Stimulated activated CD8-positive, alpha-beta memory T cell treated with anti-CD3 and anti-CD28 coated beads, Interleukin-7, amount 100 ng/mL, for 4 hours (primary cell): ENCODE measurements around the gene FRAT1.
"Not testable (repeated sequence)": the region's sequence is repeated elsewhere in the genome, so short reads cannot be mapped to it uniquely, and the experiment has no call there.

Source experiments
- DNase-seq, 2 donors: peaks; one replicate each; pipeline ENCODE4 v3.0.0-alpha.2; 2020; ENCODE audit warnings: low read depth in 2 of 2

Gene FRAT1, protein sequence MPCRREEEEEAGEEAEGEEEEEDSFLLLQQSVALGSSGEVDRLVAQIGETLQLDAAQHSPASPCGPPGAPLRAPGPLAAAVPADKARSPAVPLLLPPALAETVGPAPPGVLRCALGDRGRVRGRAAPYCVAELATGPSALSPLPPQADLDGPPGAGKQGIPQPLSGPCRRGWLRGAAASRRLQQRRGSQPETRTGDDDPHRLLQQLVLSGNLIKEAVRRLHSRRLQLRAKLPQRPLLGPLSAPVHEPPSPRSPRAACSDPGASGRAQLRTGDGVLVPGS

DNA sequence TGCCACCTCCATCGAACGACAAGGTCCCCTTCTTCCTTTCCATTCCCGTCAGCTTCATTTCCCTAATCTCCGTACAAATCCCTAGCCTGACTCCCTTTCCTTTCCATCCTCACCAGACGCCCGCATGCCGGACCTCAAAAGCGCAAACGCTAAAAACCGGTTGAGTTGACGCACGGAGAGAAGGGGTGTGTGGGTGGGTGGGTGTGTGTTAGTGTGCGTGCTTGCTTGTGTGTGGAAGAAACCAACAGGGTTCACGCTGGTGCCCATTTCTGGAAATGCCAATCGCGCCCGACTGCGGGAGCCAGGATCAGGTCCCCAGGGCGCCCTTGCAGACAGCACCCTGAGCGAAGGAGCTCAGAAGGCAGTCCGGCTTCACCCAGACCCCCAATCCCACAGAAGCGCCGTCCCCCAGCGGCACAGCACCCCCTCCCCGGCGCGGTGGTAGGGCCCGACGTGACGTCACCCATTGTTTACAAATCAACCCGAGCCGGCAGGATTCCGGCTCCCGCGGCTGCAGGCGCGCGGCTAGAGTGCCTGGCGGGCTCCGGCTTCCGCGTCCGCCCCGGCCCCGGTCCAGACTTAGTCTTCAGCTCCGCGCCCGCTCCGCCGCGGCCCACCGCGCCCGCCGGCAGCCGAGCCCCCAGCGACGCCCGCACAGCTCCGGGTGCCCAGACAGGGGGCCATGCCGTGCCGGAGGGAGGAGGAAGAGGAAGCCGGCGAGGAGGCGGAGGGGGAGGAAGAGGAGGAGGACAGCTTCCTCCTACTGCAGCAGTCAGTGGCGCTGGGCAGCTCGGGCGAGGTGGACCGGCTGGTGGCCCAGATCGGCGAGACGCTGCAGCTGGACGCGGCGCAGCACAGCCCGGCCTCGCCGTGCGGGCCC lies at the start of gene FRAT1:
FRAT1 (plus strand) TSS at position 500 of the 880 bp plus-strand sequence; CDS start at position 683, 183 bp downstream.
- peak; percentile 78 for DNase-seq

DNA sequence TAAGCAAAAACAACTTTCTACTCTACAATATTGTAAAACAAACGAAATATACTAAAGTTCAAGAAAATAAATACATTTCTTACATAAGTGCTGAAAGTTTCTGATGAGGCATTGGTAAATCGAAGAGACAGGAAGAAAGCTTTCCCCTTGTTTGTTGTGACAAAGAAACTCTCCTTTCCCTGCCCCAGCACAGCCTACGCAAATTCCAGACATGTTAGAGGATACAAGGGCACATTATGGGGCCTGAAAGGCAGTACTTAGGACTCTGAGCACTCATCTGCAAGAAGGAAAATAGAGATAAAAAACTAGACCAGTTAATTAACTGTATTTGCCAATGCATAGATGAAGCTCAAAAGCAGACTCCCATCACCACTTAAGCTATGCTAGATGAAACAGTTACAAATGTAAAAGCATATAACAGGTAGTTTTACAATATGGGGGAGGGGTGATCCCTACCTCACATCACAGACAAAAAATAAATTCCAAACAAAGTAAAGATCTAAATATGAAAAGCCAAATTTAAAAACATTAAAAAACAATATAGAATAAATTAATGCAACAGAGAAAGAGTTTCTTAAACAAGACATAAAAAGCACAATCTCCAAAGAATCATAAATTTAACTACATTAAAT lies 48.4 kb upstream of the FRAT1 start:
- no peak for DNase-seq

DNA sequence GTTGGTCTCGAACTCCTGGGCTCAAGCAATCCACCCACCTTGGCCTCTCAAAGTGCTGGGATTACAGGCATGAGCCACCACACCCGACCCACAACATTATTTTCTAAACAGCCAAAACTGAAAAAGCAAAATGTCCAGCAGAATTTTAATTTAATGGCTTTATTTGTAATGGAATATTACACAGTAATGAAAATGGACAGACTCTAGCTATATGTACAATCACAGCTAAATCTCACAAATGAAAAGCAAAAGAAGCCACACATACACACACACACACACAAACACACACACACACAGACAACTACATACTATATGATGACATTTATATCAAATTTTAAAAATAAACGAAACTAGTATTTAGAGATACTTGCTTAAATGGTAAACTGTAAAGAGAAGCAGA lies 45.4 kb upstream of the FRAT1 start:
- no peak for DNase-seq

DNA sequence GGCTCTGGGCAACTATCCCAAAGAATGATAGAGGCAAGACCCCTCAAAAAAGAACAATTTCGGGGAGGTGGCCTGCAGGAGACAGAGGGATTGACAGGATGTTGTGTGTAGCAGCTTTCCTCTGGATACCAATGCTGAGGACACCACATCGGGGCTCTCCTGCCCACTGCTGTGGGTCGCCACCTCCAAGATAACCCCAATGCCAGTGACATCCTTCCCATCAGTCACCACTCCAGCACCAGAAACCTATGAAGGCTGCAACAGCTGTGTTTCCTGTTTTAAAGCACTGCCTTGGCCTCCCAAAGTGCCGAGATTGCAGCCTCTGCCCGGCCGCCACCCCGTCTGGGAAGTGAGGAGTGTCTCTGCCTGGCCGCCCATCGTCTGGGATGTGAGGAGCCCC lies 44.2 kb upstream of the FRAT1 start:
- no peak for DNase-seq

DNA sequence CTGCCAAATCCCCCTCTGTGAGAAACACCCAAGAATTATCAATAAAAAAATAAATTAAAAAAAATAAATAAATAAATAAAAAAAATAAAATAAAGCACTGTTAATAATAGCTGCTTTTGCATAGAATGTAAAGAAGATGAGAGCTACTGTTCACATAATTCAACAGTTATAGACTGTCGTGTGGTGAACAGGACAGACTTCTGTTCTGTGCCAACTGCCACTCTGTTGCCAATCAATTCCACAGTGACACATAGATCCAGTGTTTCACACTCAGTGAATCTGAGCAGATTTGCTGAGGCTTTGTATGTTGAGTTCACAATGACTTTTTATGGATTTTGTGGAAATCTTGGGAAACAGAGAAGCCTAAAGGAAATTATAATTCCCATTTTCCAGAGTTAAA lies 41.5 kb upstream of the FRAT1 start:
- no peak for DNase-seq

DNA sequence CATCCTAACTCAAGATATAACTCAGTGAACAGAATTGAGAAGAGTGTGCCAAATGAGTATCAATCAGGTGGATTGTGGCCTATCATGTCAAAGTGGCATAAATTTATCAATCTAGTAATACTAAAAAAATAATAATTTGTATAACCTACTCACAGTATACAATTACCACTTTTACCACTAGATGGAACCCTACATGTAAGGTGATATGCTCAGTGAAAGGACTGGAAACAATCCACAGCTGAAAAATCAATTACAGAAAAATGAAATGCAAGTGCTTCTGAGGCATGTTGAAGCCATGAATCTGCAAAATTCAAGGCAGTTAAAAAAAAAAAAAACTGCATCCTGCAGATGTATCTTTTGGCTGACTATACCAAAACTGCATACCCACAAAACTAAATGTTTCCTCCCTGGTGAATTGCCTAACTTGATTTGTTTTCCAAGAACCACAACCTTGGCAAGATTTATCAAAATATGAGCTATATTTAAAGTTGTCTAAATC lies 40.5 kb upstream of the FRAT1 start:
- no peak for DNase-seq

DNA sequence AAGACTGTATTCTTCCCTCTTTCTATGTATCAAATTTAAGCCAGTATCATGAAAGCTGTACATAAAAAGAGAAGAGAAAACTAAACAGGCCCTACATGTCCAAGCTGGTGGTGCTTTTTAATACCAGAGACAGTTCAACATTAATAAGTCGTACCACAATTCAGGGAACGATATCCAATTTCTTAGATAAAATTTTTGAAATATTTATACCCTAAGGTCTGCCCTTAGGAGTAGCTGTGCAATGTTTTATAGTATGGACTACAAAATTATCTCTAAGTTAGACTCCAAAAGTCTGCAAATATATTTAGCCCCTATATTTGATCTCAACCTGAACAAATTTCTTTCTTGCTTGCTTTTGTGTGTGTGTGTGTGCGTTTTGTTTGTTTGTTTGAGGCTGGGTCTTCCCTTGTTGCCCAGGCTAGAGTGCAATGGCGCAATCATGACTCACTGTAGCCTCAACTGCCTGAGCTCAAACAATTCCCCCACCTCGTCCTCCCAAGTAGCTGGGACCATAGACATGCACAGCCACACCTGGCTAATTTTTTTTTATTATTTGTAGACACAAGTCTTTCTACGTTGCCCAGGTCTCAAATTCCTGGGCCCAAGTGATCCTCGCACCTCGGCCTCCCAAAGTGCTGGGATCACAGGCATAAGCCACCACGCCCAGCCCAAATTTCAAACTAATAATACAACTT lies 39.8 kb upstream of the FRAT1 start:
- no peak for DNase-seq

DNA sequence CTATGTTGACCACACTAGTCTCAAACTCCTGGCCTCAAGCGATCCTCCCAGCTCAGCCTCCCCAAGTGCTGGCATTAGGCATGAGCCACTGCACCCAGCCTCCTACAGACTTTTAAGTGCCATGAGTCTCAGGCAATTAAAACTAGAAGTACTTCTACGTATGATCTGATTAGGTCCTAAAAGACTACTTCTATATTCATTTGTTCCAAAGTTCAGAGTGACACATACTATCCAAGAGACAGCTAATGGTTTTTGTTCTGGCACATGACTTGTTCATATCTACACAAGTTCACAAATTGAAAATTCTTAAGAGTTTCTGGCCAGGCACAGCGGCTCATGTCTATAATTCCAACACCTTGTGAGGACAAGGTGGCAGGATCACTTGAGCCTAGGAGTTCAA lies 38.3 kb upstream of the FRAT1 start:
- no peak for DNase-seq

DNA sequence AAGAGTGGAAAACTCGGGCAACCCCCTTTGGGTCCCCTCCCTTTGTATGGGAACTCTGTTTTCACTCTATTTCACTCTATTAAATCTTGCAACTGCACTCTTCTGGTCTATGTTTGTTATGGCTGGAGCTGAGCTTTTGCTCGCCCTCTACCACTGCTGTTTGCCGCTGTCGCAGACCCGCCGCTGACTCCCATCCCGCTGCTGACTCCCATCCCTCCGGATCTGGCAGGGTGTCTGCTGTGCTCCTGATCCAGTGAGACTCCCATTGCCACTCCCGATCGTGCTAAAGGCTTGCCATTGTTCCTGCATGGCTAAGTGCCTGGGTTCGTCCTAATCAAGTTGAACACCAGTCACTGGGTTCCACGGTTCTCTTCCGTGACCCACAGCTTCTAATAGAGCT lies 29.0 kb upstream of the FRAT1 start:
- DNase-seq: not testable (repeated sequence)

DNA sequence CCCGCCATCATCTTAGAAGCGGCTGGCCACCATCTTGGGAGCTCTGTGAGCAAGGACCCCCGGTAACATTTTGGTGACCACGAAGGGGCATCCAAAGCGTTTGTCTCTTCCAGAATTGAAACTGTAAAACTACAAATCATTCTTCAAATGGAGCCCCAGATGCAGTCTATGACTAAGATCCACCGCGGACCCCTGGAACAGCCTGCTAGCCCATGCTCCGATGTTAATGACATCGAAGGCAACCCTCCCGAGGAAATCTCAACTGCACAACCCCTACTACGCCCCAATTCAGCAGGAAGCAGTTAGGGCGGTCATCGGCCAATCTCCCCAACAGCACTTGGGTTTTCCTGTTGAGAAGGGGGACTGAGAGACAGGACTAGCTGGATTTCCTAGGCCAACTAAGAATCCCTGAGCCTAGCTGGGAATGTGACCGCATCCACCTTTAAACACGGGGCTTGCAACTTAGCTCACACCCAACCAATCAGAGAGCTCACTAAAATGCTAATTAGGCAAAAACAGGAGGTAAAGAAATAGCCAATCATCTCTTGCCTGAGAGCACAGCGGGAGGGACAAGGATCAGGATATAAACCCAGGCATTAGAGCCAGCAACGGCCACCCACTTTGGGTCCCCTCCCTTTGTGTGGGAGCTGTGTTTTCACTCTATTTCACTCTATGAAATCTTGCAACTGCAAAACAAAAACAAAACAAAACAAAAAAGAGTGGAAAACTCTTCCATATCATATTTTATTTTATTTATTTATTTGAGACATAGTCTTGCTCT lies 28.3 kb upstream of the FRAT1 start:
- DNase-seq: not testable (repeated sequence)

DNA sequence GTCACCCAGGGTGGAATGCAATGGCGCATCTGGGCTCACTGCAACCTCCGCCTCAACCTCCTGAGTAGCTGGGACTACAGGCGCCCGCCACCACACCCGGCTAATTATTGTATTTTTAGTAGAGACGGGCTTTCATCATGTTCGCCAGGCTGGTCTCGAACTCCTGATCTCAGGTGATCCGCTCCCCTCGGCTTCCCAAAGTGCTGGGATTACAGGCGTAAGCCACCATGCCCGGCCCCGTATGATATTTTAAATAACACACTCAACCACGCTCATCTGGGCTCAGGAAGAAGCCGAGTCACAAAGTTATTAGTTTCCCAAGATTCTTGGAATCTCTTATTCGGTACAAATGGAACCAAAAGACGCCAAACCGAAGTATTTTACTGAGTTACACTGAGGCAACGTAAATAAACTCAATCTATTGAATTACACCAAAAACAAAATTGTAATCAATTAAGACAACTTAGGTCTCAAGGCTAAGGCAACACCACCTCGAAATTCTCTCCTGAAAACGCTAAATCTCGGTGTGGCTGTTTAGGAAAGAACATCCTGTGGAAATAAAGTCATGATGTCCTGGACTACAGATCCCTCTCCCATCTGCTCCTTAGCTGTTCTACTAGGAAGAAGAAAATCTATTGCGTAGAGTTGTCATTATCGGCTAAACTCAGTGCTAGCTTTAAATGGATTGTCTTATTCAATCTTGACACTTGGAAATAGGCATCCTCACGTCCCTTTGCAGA lies 27.5 kb upstream of the FRAT1 start:
- DNase-seq: no peak

DNA sequence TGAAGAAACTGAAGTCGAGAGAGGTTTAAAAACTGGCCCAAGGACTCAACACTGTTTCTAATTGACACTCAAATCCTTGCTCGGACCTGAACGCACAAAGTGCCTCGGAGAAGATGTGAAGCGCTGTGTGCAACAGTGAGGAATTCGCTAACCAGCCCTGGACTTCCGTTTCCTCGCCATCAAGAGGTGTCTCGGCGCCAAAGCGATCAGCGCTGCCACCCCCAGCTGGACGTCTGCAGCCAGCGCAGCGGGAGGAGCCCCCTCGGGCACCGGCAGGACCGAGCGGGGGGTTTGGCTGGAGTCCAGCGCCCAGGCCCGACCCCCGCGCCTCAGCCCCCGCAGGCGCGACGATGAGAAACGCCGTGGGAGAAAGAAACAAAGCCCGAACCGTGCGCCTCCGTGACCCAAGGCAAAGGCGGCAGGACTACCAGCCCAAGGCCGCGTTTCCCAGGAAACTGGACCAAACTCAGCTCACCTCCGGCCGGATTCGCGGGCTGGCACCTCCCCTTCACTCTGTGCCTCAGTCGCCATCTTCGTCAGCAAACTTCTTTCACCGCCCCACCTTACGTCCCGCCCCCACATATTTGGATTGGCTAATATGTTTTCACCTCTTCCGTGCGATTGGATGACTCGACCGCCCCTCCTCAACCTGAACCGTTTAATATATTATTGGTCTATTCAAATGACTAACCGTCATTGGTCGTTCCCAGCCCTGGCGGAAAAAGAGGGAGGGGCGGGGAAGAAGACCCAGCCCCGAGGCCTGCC lies 26.8 kb upstream of the FRAT1 start, which contains the start of gene ARHGAP19:
ARHGAP19 (minus strand) TSS at position 541 of the 765 bp plus-strand sequence; CDS start at position 531, 10 bp downstream.
- peak; percentile 88 to 93 for DNase-seq

DNA sequence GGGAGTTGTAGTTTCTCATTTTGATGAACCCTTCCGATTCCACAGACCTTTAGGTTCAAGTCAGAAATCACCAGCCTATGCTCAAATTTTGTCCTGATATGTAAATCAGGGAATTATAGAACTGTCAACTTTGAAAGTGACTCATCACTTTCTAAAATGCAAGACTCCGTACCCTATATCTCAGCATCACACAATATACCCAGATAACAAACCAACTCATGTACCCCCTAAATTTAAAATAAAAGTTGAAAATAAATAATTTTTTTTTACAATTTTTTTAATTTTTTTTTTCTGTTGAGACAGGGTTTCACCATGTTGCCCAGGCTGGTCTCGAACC lies 26.2 kb upstream of the FRAT1 start:
- DNase-seq: no peak

DNA sequence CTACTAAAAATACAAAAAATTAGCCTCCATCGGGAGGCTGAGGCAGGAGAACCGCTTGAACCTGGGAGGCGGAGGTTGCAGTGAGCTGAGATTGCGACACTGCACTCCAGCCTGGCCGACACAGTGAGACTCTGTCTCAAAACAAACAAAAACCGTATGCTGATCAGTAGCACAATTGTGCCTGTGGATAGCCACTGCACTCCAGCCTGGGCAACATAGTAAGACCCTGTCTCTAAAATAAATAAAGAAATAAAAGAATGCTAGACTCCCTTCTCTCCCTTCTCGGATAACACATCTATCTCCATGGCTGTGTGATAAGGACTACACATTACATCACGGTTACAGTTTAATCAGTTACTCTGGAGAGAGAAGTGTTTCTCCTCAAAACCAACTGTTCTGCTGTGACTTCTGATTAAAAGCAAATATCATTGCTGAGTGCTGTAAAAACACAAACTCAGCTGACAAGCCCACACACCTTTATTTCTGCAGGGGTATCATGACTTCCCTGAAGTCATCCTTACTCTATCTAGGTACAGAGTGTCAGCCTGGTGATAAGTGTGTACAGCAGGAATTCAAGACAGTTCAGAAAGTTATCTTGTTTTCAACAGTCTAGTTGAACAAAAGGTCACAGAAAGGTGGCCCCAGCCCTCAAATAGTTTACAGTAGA lies 21.4 kb upstream of the FRAT1 start:
- no peak for DNase-seq

DNA sequence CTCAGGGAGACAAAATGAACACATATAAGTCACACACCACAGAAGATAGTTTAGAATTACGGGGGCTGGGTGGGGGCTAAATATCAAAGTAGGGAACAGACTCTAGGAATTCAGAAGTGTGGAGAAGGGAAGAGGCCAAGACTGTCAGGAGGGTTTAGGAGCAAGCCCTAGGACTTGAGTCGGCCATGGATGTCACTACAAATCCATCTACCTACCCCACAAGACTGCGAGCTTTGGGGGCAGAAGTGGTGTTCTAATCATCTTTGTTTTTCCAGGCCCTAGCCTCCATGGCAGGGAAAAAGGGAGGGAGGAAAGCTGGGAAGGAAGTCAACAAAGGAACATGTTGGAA lies 20.9 kb upstream of the FRAT1 start:
- DNase-seq: no peak

DNA sequence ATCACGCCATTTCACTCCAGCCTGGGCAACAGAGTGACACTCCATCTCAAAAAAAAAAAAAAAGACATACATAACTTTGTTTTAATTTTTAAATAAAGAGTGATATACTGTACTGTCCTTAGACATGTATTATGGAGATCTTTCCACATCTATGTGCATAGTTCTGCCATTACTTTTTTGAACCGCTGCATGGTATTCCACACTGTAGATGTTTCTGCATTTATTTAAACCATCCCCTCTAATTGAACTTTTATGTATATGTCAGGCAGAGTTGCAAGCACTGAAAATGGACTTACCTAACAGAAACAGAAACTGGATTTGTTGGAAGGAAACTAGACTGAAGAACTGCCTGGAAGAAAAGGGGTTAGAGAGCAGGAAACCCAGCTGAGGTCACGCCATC lies 18.1 kb upstream of the FRAT1 start:
- DNase-seq: no peak

DNA sequence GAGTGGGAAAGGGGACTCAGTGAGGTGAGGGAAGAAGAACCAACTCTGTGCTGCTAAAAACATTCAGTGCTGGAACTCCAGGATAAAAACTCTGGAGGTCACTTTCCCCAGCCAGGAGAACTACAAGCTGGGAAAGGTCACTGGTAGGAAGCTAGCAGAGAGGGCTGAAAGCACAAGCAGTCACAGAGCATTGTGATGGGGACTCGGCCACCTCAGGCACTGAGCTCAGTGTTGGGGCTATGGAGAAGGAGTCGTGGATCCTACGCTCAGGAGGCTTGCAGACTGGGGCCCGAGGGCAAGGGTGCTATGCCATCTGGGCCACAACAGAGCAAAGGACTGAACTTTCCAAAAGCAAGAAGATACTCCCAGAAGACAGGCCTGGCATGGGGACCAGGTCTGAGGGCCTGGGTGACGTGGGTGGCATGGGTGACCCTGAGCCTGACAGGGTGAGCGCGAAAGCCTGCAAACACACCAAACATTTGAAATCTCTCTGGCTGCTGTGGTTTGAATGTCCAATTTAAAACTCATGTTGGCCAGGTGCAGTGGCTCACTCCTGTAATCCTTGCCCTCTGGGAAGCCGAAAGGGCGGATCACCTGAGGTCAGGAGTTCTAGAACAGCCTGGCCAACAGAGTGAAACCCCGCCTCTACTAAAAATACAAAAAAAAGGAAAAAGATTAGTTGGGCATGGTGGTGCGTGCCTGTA lies 16.8 kb upstream of the FRAT1 start:
- DNase-seq: no peak

DNA sequence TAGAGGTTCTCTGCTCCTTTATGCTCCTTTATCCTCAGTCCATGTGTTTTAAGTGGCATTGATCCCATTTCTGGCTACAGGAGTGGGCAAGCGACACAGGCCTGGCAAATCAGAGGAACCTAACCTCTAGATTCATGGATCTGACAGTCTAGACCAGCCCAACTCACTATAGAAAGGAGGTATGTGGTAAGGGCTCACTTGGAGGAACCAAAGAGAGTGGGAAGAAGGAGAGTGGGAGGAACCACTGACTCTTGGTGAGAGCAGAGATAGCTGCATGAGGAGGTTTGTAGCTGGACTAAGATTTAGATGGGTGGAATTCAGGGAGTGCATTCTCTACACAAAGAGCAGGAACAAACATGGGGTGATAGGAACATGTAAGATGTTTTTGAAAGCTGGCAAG lies 11.6 kb upstream of the FRAT1 start:
- DNase-seq: no peak
